ENCODE data around the gene CASK.

- TF ChIP-seq ZNF8 (CRISPR knock-in tag; IDR thresholded peaks at IDR 0.05) (no peak), ZFP30 (CRISPR knock-in tag; IDR thresholded peaks at IDR 0.05) (no peak), PPARA (CRISPR knock-in tag; IDR thresholded peaks at IDR 0.05; ENCODE audit: borderline replicate concordance) (no peak), GLIS3 (CRISPR knock-in tag; IDR thresholded peaks at IDR 0.05) (no peak), ISL1 (CRISPR knock-in tag; IDR thresholded peaks at IDR 0.05) (no peak), ZNF565 (CRISPR knock-in tag; conservative IDR thresholded peaks at IDR 0.05; ENCODE audit: low read depth) (no peak), SNAI2 (CRISPR knock-in tag; IDR thresholded peaks at IDR 0.05) (no peak)
- TF ChIP-seq, protein P1, sequence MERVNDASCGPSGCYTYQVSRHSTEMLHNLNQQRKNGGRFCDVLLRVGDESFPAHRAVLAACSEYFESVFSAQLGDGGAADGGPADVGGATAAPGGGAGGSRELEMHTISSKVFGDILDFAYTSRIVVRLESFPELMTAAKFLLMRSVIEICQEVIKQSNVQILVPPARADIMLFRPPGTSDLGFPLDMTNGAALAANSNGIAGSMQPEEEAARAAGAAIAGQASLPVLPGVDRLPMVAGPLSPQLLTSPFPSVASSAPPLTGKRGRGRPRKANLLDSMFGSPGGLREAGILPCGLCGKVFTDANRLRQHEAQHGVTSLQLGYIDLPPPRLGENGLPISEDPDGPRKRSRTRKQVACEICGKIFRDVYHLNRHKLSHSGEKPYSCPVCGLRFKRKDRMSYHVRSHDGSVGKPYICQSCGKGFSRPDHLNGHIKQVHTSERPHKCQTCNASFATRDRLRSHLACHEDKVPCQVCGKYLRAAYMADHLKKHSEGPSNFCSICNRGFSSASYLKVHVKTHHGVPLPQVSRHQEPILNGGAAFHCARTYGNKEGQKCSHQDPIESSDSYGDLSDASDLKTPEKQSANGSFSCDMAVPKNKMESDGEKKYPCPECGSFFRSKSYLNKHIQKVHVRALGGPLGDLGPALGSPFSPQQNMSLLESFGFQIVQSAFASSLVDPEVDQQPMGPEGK (CRISPR knock-in tag; IDR thresholded peaks at IDR 0.05; ENCODE audit: borderline replicate concordance) = no peak
- TF ChIP-seq, protein P2, sequence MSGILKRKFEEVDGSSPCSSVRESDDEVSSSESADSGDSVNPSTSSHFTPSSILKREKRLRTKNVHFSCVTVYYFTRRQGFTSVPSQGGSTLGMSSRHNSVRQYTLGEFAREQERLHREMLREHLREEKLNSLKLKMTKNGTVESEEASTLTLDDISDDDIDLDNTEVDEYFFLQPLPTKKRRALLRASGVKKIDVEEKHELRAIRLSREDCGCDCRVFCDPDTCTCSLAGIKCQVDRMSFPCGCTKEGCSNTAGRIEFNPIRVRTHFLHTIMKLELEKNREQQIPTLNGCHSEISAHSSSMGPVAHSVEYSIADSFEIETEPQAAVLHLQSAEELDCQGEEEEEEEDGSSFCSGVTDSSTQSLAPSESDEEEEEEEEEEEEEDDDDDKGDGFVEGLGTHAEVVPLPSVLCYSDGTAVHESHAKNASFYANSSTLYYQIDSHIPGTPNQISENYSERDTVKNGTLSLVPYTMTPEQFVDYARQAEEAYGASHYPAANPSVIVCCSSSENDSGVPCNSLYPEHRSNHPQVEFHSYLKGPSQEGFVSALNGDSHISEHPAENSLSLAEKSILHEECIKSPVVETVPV (CRISPR knock-in tag; IDR thresholded peaks at IDR 0.05) = no peak
These were observed 442.7 kb downstream of the CASK start for GRCh38 chrX:41480508-41481260.

Measured in SK-N-SH treated with all-trans-retinoic acid at 6 μM for 48 hours (cell line).